Measurements from ENCODE around the gene EML3. TPM values are rescaled to one million over a fixed set of nuclear protein-coding genes. Genes with fewer than 3 reads are reported as not detected.
A peak's percentile ranks its signal among the peaks of the same experiment; 100 is the strongest.

The EML3 gene
- total and polyA plus RNA-seq, 12 donors: 7.7 to 50.4 (median 16.2) TPM

DNA sequence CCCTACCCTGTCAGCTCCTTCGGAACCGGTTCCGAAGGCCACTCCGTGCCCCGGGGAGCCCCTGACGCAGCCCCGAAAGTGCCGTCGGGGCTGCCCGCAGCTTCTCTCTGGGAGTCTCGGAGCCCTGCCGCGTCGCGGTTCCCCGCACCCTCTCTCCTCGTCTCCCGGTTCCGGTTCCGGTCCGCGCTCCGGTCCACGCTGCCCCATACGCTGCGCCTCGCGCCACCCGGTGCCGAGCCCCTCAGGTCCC, 11.5 kb downstream of the EML3 start:
- Histone ChIP-seq H3K4me3 (peak overlapping the region; percentile 33 to 100 (median 95)), H3K27ac (peak overlapping the region; percentile 84 to 99 (median 97)), H3K4me1 (peaks cover 17 to 48% (median 43%) of the 10 kb centered on the region in 9 donors), H3K36me3 (peaks cover 0 to 60% (median 25%) of the 10 kb centered on the region in 9 donors), H3K27me3 (no peaks in the 10 kb centered on the region), H3K9me3 (no peaks in the 10 kb centered on the region)
- peak; percentile 57 to 69 for DNase-seq
- 0 to 2% methylated on average over 30 of the region's 30 CpGs for WGBS, 2 donors
- ATAC-seq: peak; percentile 5 to 60 (median 27)
- intact Hi-C loops (cut with DNase I): loop anchor here in 2 of 10 donors (1.0 to 10.0 kb wide), 3 partner anchors 11 to 234 kb away; partner anchors contain the start of genes C11orf98 (in 1 of the 2), CSKMT (in 1 of the 2), EML3 (in 1 of the 2) and STX5 (in 1 of the 2)
- TF ChIP-seq, protein P1, sequence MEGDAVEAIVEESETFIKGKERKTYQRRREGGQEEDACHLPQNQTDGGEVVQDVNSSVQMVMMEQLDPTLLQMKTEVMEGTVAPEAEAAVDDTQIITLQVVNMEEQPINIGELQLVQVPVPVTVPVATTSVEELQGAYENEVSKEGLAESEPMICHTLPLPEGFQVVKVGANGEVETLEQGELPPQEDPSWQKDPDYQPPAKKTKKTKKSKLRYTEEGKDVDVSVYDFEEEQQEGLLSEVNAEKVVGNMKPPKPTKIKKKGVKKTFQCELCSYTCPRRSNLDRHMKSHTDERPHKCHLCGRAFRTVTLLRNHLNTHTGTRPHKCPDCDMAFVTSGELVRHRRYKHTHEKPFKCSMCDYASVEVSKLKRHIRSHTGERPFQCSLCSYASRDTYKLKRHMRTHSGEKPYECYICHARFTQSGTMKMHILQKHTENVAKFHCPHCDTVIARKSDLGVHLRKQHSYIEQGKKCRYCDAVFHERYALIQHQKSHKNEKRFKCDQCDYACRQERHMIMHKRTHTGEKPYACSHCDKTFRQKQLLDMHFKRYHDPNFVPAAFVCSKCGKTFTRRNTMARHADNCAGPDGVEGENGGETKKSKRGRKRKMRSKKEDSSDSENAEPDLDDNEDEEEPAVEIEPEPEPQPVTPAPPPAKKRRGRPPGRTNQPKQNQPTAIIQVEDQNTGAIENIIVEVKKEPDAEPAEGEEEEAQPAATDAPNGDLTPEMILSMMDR (IDR thresholded peaks at IDR 0.05): no peak

DNA sequence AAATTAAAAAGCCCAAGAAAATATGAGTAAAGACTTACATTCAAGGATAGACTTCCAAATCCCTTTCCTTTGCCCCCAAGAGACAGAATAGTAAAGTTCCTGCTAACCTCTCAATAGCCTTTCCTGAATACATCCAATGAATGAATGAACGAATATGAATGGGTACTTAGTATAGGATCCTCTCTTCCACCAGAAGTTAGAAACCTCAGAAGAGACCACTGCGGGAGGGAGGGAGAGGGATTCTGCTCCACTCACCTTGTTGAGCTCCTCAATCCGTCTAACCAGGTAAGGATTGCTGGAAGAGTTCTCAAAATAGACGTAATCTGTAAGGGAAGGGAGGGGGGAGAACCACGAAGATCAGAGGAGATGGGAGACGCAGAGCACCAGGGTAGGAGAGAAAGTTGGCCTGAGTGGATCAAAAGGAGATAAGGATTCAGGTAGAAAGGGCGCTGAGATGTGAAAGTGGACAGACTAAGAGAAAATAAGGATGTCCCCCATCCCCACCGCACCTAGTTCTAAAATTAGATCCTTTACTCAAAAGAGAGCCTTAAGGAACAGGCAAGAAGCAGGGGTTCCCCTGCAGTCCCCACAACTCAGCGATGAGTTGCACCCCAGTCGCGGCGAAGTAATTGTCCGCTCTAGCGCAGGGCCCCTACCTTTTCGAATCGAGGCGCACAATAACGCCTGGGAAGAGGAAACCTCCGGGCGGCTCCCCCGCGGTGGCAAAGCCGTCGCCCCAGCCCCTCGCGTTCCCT, 12.0 kb downstream of the EML3 start:
- DNase-seq: no peak
- TF ChIP-seq, protein P1 (IDR thresholded peaks at IDR 0.05): no peak
- no peaks in the 10 kb centered on the region for H3K27me3 ChIP-seq
- peak overlapping the region; percentile 33 to 100 (median 95) for H3K4me3 ChIP-seq
- intact Hi-C loops (cut with DNase I): loop anchor here in 2 of 10 donors (1.0 to 10.0 kb wide), 3 partner anchors 12 to 234 kb away; partner anchors contain the start of genes C11orf98 (in 1 of the 2), CSKMT (in 1 of the 2), EML3 (in 1 of the 2) and STX5 (in 1 of the 2)
- no peaks in the 10 kb centered on the region for H3K9me3 ChIP-seq
- peaks cover 0 to 60% (median 26%) of the 10 kb centered on the region in 9 donors for H3K36me3 ChIP-seq
- H3K4me1 ChIP-seq: peaks cover 17 to 48% (median 43%) of the 10 kb centered on the region in 9 donors
- no peak for ATAC-seq
- WGBS, 2 donors: 3 to 4% methylated on average over 25 to 26 of the region's 26 CpGs
- peak overlapping the region; percentile 84 to 99 (median 97) for H3K27ac ChIP-seq

DNA sequence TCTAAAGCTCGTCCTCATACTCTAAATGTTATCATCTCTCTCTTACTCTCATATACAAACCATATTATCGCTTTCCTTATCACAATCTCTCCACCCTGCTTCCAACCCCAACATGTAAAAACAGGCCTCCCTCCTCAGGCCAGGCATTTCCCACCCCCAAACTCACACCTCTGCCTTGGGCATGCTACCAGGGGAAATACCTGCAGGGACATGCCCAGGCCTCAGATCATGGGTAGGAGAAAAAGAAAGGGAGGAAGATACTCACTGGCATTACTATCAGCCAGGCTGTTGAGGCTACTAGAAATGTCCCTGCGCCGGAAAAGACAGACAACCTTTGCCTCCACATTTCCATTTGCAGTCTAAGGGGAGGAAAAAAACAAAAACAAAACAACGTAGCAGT, 12.7 kb downstream of the EML3 start:
- H3K36me3 ChIP-seq: peaks cover 0 to 60% (median 32%) of the 10 kb centered on the region in 9 donors
- ATAC-seq (no peak), DNase-seq (no peak)
- no peaks in the 10 kb centered on the region for H3K9me3 ChIP-seq
- intact Hi-C loops (cut with DNase I): loop anchor here in 3 of 10 donors (5.0 to 10.0 kb wide), 3 partner anchors 67 to 235 kb away; partner anchors contain the start of genes C11orf98 (in 2 of the 3), CSKMT (in 2 of the 3), STX5 (in 1 of the 3) and TEX54 (in 1 of the 3)
- 45 to 56% methylated on average over 5 of the region's 5 CpGs for WGBS, 2 donors
- TF ChIP-seq, protein P1 (IDR thresholded peaks at IDR 0.05): no peak
- peak overlapping the region in 9 of 10 donors; percentile 73 to 100 (median 97) for H3K4me3 ChIP-seq
- peaks cover 17 to 48% (median 43%) of the 10 kb centered on the region in 9 donors for H3K4me1 ChIP-seq
- H3K27me3 ChIP-seq: no peaks in the 10 kb centered on the region
- H3K27ac ChIP-seq: peak overlapping the region; percentile 1 to 99 (median 97)

DNA sequence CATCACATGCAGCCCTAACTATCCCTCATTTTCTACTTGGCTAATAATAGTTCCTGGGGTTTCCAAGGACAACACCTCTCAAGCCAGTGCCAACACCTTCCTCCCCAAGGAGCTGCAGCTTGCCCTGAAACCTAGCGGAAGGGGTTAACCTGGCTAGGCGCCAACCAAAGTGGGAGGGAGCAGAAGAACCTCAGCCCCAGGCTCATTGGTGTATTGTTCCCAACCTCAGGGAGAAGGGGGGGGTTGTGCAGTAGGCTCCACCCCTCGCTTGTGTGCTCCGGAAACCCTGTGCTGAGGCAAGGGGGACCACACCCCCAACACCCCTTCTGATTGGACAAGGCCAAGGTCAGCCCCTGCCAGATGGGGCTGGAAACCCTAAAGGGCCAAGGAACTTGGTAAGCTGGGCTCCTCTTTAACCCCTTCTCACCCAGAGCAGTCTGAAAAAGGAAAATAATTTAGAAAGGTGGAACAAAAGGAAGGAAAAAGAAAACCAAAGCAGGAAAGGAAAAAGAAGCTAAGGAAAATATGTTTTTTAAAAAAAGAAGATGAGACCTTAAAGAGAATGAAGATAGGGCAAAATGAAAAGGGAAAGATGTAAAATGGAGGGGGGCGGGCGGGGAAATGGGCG, 13.4 kb downstream of the EML3 start:
- no peaks in the 10 kb centered on the region for H3K9me3 ChIP-seq
- H3K27ac ChIP-seq: peak overlapping the region in 9 of 10 donors; percentile 14 to 99 (median 97)
- peaks cover 17 to 48% (median 43%) of the 10 kb centered on the region in 9 donors for H3K4me1 ChIP-seq
- peak overlapping the region in 8 of 10 donors; percentile 73 to 100 (median 96) for H3K4me3 ChIP-seq
- ATAC-seq (peak; percentile 56 to 84 (median 76)), DNase-seq (peak; percentile 89 to 97)
- intact Hi-C loops (cut with DNase I): loop anchor here in 2 of 10 donors (5.0 to 10.0 kb wide), 2 partner anchors 68 to 96 kb away; partner anchors contain the start of genes C11orf98 (in 1 of the 2) and CSKMT (in 1 of the 2)
- no peaks in the 10 kb centered on the region for H3K27me3 ChIP-seq
- TF ChIP-seq, protein P1 (IDR thresholded peaks at IDR 0.05): no peak
- WGBS, 2 donors: 38 to 40% methylated on average over 7 of the region's 7 CpGs
- peaks cover 0 to 61% (median 36%) of the 10 kb centered on the region in 9 donors for H3K36me3 ChIP-seq
